Measurements from ENCODE around the gene FMNL2.
A peak's percentile ranks its signal among the peaks of the same experiment; 100 is the strongest.

FMNL2 gene

GRCh38 chr2:152607793-152608300 is 272.9 kb downstream of the FMNL2 start:
- TF ChIP-seq POLR2AphosphoS5 (IDR thresholded peaks at IDR 0.05; ENCODE audit: low read depth, low read length) (no peak), TAF1 (IDR thresholded peaks at IDR 0.05; ENCODE audit: low read depth, low read length) (no peak), PAX5 (IDR thresholded peaks at IDR 0.05; ENCODE audit: insufficient read depth, low read length, severe bottlenecking) (no peak), POU2F2 (IDR thresholded peaks at IDR 0.05; ENCODE audit: low read depth, low read length) (no peak), SPI1 (IDR thresholded peaks at IDR 0.05; ENCODE audit: low read depth, low read length) (no peak), POLR2A (IDR thresholded peaks at IDR 0.05; ENCODE audit: low read depth, low read length) (no peak)
- DNase-seq (ENCODE audit: insufficient read length, low spot score): no peak
- FAIRE-seq: no peak

GRCh38 chr2:152609154-152609553 is 274.2 kb downstream of the FMNL2 start:
- FAIRE-seq (peak; percentile 26), DNase-seq (ENCODE audit: insufficient read length, low spot score) (no peak)

GRCh38 chr2:152609699-152610098 is 274.7 kb downstream of the FMNL2 start:
- no peak for DNase-seq (ENCODE audit: insufficient read length, low spot score)
- no peak for FAIRE-seq
- TF ChIP-seq SPI1 (IDR thresholded peaks at IDR 0.05; ENCODE audit: low read depth, low read length): no peak
- TF ChIP-seq POLR2AphosphoS5 (IDR thresholded peaks at IDR 0.05; ENCODE audit: low read depth, low read length): no peak
- no peak for TF ChIP-seq POU2F2 (IDR thresholded peaks at IDR 0.05; ENCODE audit: low read depth, low read length)
- no peak for TF ChIP-seq TAF1 (IDR thresholded peaks at IDR 0.05; ENCODE audit: low read depth, low read length)

More at GRCh38 chr2:152609154-152609553, 274.2 kb downstream of the FMNL2 start:
- TF ChIP-seq POLR2A (IDR thresholded peaks at IDR 0.05; ENCODE audit: low read depth, low read length): no peak
- no peak for TF ChIP-seq PAX5 (IDR thresholded peaks at IDR 0.05; ENCODE audit: insufficient read depth, low read length, severe bottlenecking)
- no peak for TF ChIP-seq TAF1 (IDR thresholded peaks at IDR 0.05; ENCODE audit: low read depth, low read length)
- no peak for TF ChIP-seq POLR2AphosphoS5 (IDR thresholded peaks at IDR 0.05; ENCODE audit: low read depth, low read length)
- no peak for TF ChIP-seq POU2F2 (IDR thresholded peaks at IDR 0.05; ENCODE audit: low read depth, low read length)
- no peak for TF ChIP-seq SPI1 (IDR thresholded peaks at IDR 0.05; ENCODE audit: low read depth, low read length)

- FAIRE-seq (peak; percentile 48), DNase-seq (ENCODE audit: insufficient read length, low spot score) (no peak)
These were observed 276.7 kb downstream of the FMNL2 start for GRCh38 chr2:152611458-152612231.

GRCh38 chr2:152613235-152613634 is 278.3 kb downstream of the FMNL2 start:
- no peak for TF ChIP-seq PAX5 (IDR thresholded peaks at IDR 0.05; ENCODE audit: insufficient read depth, low read length, severe bottlenecking)
- no peak for TF ChIP-seq POLR2A (IDR thresholded peaks at IDR 0.05; ENCODE audit: low read depth, low read length)
- no peak for TF ChIP-seq POU2F2 (IDR thresholded peaks at IDR 0.05; ENCODE audit: low read depth, low read length)
- TF ChIP-seq TAF1 (IDR thresholded peaks at IDR 0.05; ENCODE audit: low read depth, low read length): no peak
- TF ChIP-seq POLR2AphosphoS5 (IDR thresholded peaks at IDR 0.05; ENCODE audit: low read depth, low read length): no peak
- TF ChIP-seq SPI1 (IDR thresholded peaks at IDR 0.05; ENCODE audit: low read depth, low read length): peak; percentile 28; the same call in 1 of the 2 replicates
- DNase-seq (ENCODE audit: insufficient read length, low spot score) (no peak), FAIRE-seq (peak; percentile 31)

More at GRCh38 chr2:152611458-152612231, 276.7 kb downstream of the FMNL2 start:
- TF ChIP-seq SPI1 (IDR thresholded peaks at IDR 0.05; ENCODE audit: low read depth, low read length) (peak; percentile 89), TAF1 (IDR thresholded peaks at IDR 0.05; ENCODE audit: low read depth, low read length) (no peak)

GRCh38 chr2:152615177-152615576 is 280.2 kb downstream of the FMNL2 start:
- DNase-seq (ENCODE audit: insufficient read length, low spot score) (no peak), FAIRE-seq (no peak)
- TF ChIP-seq POLR2AphosphoS5 (IDR thresholded peaks at IDR 0.05; ENCODE audit: low read depth, low read length) (no peak), PAX5 (IDR thresholded peaks at IDR 0.05; ENCODE audit: insufficient read depth, low read length, severe bottlenecking) (no peak)

GRCh38 chr2:152617456-152618192 is 282.6 kb downstream of the FMNL2 start:
- FAIRE-seq (no peak), DNase-seq (ENCODE audit: insufficient read length, low spot score) (no peak)
- TF ChIP-seq TAF1 (IDR thresholded peaks at IDR 0.05; ENCODE audit: low read depth, low read length) (no peak), POLR2AphosphoS5 (IDR thresholded peaks at IDR 0.05; ENCODE audit: low read depth, low read length) (no peak), SPI1 (IDR thresholded peaks at IDR 0.05; ENCODE audit: low read depth, low read length) (no peak), POLR2A (IDR thresholded peaks at IDR 0.05; ENCODE audit: low read depth, low read length) (no peak), POU2F2 (IDR thresholded peaks at IDR 0.05; ENCODE audit: low read depth, low read length) (no peak), PAX5 (IDR thresholded peaks at IDR 0.05; ENCODE audit: insufficient read depth, low read length, severe bottlenecking) (no peak)

GRCh38 chr2:152618193-152618564 is 283.2 kb downstream of the FMNL2 start:
- FAIRE-seq: no peak
- no peak for TF ChIP-seq TAF1 (IDR thresholded peaks at IDR 0.05; ENCODE audit: low read depth, low read length)
- TF ChIP-seq SPI1 (IDR thresholded peaks at IDR 0.05; ENCODE audit: low read depth, low read length): no peak
- TF ChIP-seq POLR2A (IDR thresholded peaks at IDR 0.05; ENCODE audit: low read depth, low read length): no peak
- no peak for TF ChIP-seq POLR2AphosphoS5 (IDR thresholded peaks at IDR 0.05; ENCODE audit: low read depth, low read length)
- TF ChIP-seq POU2F2 (IDR thresholded peaks at IDR 0.05; ENCODE audit: low read depth, low read length): no peak
- TF ChIP-seq PAX5 (IDR thresholded peaks at IDR 0.05; ENCODE audit: insufficient read depth, low read length, severe bottlenecking): no peak
- no peak for DNase-seq (ENCODE audit: insufficient read length, low spot score)

GRCh38 chr2:152620208-152620607 is 285.2 kb downstream of the FMNL2 start:
- TF ChIP-seq POLR2AphosphoS5 (IDR thresholded peaks at IDR 0.05; ENCODE audit: low read depth, low read length) (no peak), TAF1 (IDR thresholded peaks at IDR 0.05; ENCODE audit: low read depth, low read length) (no peak), POLR2A (IDR thresholded peaks at IDR 0.05; ENCODE audit: low read depth, low read length) (no peak), SPI1 (IDR thresholded peaks at IDR 0.05; ENCODE audit: low read depth, low read length) (no peak), PAX5 (IDR thresholded peaks at IDR 0.05; ENCODE audit: insufficient read depth, low read length, severe bottlenecking) (no peak), POU2F2 (IDR thresholded peaks at IDR 0.05; ENCODE audit: low read depth, low read length) (no peak)
- FAIRE-seq: no peak
- no peak for DNase-seq (ENCODE audit: insufficient read length, low spot score)
